SU-DHL-6 (cell line): ENCODE results near the gene DYNLRB1.
A peak's percentile ranks its signal among the peaks of the same experiment; 100 is the strongest.
"Not testable (repeated sequence)": the region's sequence is repeated elsewhere in the genome, so short reads cannot be mapped to it uniquely, and the experiment has no call there.

Source experiments
- H2AFZ ChIP-seq: fragments of 200-600 bp; sonication (generic); 2 replicates; pipeline ENCODE4 v1.6.1; 2014; ENCODE audit warnings: low read depth, mild to moderate bottlenecking, moderate library complexity, mixed read lengths, antibody characterized with exemption, low read length; ENCODE audit not compliant: severe bottlenecking
- H3F3A ChIP-seq: fragments of 200-600 bp; shearing (Covaris generic); 2 replicates; pipeline ENCODE4 v1.6.0; 2016; ENCODE audit warnings: antibody characterized with exemption, mild to moderate bottlenecking; ENCODE audit not compliant: insufficient read depth
- H3K27ac ChIP-seq: fragments of 200-600 bp; sonication (generic); 2 replicates; pipeline ENCODE4 v1.5.1; 2016; ENCODE audit warnings: low read depth, mild to moderate bottlenecking, low read length, moderate library complexity, mixed read lengths
- H3K27me3 ChIP-seq: fragments of 200-600 bp; sonication (generic), shearing (Covaris generic); 2 replicates; pipeline ENCODE4 v1.6.0; 2014; ENCODE audit warnings: mild to moderate bottlenecking, low read length
- H3K36me3 ChIP-seq: fragments of 200-600 bp; sonication (generic); 2 replicates; pipeline ENCODE4 v1.6.1; 2014; ENCODE audit warnings: mild to moderate bottlenecking, low read length, mixed read lengths
- H3K4me2 ChIP-seq: fragments of 300-600, 200-600 bp; shearing (Covaris generic), sonication (generic); 2 replicates; pipeline ENCODE4 v1.6.0; 2014; ENCODE audit warnings: low read length, low read depth, mild to moderate bottlenecking; ENCODE audit not compliant: poor library complexity, severe bottlenecking
- H3K4me3 ChIP-seq: fragments of 200-600 bp; sonication (generic); 2 replicates; pipeline ENCODE4 v1.5.1; 2014; ENCODE audit warnings: antibody characterized with exemption, low read length, mild to moderate bottlenecking, mixed read lengths; ENCODE audit not compliant: insufficient read depth, poor library complexity, severe bottlenecking
- H3K79me2 ChIP-seq: fragments of 200-600 bp; sonication (generic); 2 replicates; pipeline ENCODE4 v1.6.1; 2014; ENCODE audit warnings: mild to moderate bottlenecking, low read length, moderate library complexity; ENCODE audit not compliant: insufficient read depth
- H3K9ac ChIP-seq: fragments of 200-600 bp; sonication (generic); 2 replicates; pipeline ENCODE4 v1.7.0; 2014; ENCODE audit warnings: mild to moderate bottlenecking, low read length
- H3K9me2 ChIP-seq: fragments of 200-600 bp; sonication (generic); replicated peaks from 2 replicates; pipeline ENCODE4 v1.6.1; 2014; ENCODE audit warnings: low read length; ENCODE audit not compliant: insufficient read depth
- H3K9me3 ChIP-seq: fragments of 200-600 bp; sonication (generic); 2 replicates; pipeline ENCODE4 v1.6.1; 2014; ENCODE audit warnings: low read length, mixed read lengths; ENCODE audit not compliant: insufficient read depth
- H4K20me1 ChIP-seq: fragments of 200-600 bp; sonication (generic); 2 replicates; pipeline ENCODE4 v1.6.1; 2014; ENCODE audit warnings: low read depth, mild to moderate bottlenecking, antibody characterized with exemption, low read length, moderate library complexity, mixed read lengths
- EZH2phosphoT487 ChIP-seq: fragments of 200-600 bp; sonication (generic), shearing (Covaris generic); conservative IDR thresholded peaks from 2 replicates; pipeline ENCODE4 v1.6.1; 2018; ENCODE audit warnings: mild to moderate bottlenecking, antibody characterized with exemption, low read length, moderate library complexity, mixed read lengths
- TF ChIP-seq, protein P1 (sequence below): fragments of 200-600 bp; sonication (generic); IDR thresholded peaks from one replicate; pipeline ENCODE4 v1.5.1; 2017; ENCODE audit warnings: antibody characterized with exemption, mild to moderate bottlenecking, low read length, moderate library complexity; ENCODE audit not compliant: insufficient read depth, poor library complexity, severe bottlenecking

Gene DYNLRB1

DNA sequence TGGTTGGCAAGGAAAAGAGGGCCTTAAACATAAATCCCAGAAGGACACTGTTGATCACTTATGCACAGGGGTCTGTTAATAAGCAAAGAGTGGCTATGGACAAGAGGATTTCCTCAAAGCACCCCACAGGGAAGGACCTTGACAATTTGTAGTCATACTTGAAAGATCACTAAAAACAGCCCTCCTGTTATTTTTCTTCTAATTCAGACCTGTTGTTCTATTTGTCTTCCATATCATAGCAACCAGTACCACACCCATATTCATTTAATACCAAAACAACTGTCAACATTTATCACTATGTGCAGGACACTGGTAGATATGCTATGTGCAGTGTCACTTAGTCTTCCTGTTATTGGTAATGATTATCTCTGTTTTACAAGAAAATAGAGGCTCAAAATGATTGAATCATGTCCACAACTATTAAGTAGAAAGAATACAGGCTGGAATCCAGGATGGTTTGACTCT, 3.2 kb upstream of the DYNLRB1 start:
- no peak overlapping the region for H3K27ac ChIP-seq
- no peak overlapping the region for H3K4me2 ChIP-seq
- peaks cover 10% of the 10 kb centered on the region; the same call in 1 of the 2 replicates for H3F3A ChIP-seq
- H3K27me3 ChIP-seq, result no peaks in the 10 kb centered on the region
- no peak overlapping the region for H2AFZ ChIP-seq
- no peak overlapping the region for H3K4me3 ChIP-seq
- H3K9me3 ChIP-seq, result no peaks in the 10 kb centered on the region
- H4K20me1 ChIP-seq, result no peaks in the 10 kb centered on the region
- H3K36me3 ChIP-seq, result peaks cover 5% of the 10 kb centered on the region; the same call in 1 of the 2 replicates
- no peak overlapping the region for H3K9ac ChIP-seq
- H3K79me2 ChIP-seq, result peaks cover 18% of the 10 kb centered on the region
- no peak for TF ChIP-seq EZH2phosphoT487
- TF ChIP-seq, protein P1, sequence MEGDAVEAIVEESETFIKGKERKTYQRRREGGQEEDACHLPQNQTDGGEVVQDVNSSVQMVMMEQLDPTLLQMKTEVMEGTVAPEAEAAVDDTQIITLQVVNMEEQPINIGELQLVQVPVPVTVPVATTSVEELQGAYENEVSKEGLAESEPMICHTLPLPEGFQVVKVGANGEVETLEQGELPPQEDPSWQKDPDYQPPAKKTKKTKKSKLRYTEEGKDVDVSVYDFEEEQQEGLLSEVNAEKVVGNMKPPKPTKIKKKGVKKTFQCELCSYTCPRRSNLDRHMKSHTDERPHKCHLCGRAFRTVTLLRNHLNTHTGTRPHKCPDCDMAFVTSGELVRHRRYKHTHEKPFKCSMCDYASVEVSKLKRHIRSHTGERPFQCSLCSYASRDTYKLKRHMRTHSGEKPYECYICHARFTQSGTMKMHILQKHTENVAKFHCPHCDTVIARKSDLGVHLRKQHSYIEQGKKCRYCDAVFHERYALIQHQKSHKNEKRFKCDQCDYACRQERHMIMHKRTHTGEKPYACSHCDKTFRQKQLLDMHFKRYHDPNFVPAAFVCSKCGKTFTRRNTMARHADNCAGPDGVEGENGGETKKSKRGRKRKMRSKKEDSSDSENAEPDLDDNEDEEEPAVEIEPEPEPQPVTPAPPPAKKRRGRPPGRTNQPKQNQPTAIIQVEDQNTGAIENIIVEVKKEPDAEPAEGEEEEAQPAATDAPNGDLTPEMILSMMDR, result no peak
- H3K9me2 ChIP-seq, result no peaks in the 10 kb centered on the region

DNA sequence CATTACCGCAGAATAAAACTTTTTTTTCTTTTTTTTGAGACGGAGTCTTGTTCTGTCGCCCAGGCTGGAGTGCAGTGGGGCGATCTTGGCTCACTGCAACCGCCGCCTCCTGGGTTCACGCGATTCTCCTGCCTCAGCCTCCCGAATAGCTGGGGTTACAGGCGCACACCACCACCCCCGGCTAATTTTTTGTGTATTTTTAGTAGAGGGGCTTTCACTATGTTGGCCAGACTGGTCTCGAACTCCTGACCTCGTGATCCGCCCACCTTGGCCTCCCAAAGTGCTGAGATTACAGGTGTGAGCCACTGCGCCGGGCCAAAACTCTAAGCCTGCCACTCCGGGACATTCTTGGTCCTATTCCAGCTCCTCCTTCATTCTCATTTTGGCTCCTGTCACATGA, 2.2 kb upstream of the DYNLRB1 start:
- H3K36me3 ChIP-seq, H3K9ac ChIP-seq, H2AFZ ChIP-seq, H3K9me2 ChIP-seq, H3K27ac ChIP-seq, H3K27me3 ChIP-seq, H4K20me1 ChIP-seq, H3K9me3 ChIP-seq, H3K4me3 ChIP-seq, H3K4me2 ChIP-seq: not testable (repeated sequence)
- Histone ChIP-seq H3F3A (peaks cover 10% of the 10 kb centered on the region; the same call in 1 of the 2 replicates), H3K79me2 (peaks cover 28% of the 10 kb centered on the region)

DNA sequence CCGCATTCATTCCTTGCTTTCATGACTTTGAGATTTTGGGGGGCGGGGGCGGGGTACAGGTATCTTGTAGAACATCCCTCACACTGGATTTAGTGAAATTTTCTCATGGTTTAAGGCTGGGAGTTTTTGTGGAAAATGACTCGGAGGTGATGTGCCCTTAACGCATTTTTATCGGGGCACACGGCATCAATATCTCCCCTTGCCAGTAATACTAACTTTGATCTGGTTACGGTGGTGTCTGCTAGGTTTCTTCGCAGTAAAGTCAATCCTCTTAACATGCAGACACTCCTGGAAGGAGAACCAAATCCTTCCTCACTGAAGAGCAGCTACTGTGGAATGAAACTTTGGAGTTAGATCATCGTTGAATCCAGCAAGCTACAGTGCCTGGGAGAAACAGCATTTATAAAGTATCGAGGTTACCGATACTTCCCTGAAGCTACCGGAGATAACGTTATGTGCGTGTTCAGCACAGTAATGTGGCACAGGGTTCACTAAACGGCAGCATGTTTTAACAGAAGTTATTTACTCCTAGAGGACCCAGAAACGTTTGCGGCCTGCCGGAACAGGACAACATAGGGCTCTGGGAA, 1.2 kb upstream of the DYNLRB1 start:
- H2AFZ ChIP-seq, result peak overlapping the region; percentile 92
- TF ChIP-seq EZH2phosphoT487, result no peak
- TF ChIP-seq, protein P1, result no peak
- no peaks in the 10 kb centered on the region for H3K9me2 ChIP-seq
- H3K4me2 ChIP-seq, result peak overlapping the region; percentile 90
- no peaks in the 10 kb centered on the region for H4K20me1 ChIP-seq
- H3K9ac ChIP-seq, result peak overlapping the region; percentile 79
- no peak overlapping the region for H3K27ac ChIP-seq
- H3K4me3 ChIP-seq, result peak overlapping the region; percentile 83
- no peaks in the 10 kb centered on the region; the same call in 1 of the 2 replicates for H3K36me3 ChIP-seq
- H3F3A ChIP-seq, result peaks cover 7% of the 10 kb centered on the region; the same call in 1 of the 2 replicates
- no peaks in the 10 kb centered on the region for H3K9me3 ChIP-seq
- no peaks in the 10 kb centered on the region for H3K27me3 ChIP-seq
- H3K79me2 ChIP-seq, result peaks cover 37% of the 10 kb centered on the region

DNA sequence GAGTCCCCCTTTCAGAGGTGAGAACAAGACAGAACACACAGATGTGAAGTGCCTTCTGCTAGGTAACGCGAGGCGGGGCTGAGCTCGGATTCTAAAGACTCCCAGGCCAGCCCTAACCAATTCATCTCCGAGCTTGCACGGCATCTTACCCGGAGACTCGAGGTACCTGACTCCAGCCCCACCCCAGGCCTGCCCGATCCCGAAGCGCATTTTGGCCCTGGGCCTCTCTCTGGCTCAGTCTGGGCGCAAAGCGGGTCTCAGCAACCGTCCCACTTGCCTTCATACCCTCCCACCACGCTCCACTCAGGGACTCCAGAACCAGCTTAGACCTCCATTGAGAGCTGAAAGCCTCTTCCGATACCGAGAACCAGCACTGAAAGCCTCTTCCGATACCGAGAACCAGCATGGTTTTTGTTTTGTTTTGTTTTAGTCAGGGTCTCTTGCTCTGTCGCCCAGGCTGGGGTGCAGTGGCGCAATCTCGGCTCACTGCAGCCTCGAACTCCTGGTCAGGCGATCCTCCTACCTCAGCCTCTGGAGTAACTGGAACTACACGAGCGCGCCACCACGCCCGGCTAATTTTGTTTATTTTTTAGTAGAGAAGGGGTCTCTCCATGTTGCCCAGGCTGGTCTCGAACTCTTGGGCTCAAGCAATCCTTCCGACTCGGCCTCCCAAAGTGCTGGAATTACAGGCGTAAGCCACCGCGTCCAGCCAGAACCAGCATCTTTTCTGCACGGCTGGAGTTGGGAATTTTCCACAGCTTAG, 557 bp upstream of the DYNLRB1 start:
- Histone ChIP-seq H3K9ac (peak overlapping the region; percentile 79), H2AFZ (peak overlapping the region; percentile 92), H3K9me2 (no peaks in the 10 kb centered on the region), H3K9me3 (no peaks in the 10 kb centered on the region), H3F3A (0 out of 2 replicates have a peak, but pooled peaks cover 7% of the 10 kb centered on the region), H3K79me2 (peaks cover 44% of the 10 kb centered on the region), H3K4me3 (peak overlapping the region; percentile 83), H3K36me3 (no peaks in the 10 kb centered on the region), H3K4me2 (peak overlapping the region; percentile 90), H3K27ac (peak overlapping the region; percentile 44), H4K20me1 (no peaks in the 10 kb centered on the region), H3K27me3 (no peaks in the 10 kb centered on the region)
- TF ChIP-seq, protein P1, result no peak
- no peak for TF ChIP-seq EZH2phosphoT487
